HG02571 (cell line): Measurements from ENCODE around the gene PPP3CB.

Source experiments
- ATAC-seq: cut with Tn5 transposase; IDR thresholded peaks from one replicate; pipeline ENCODE4 v1.9.1; 2021; ENCODE audit warnings: mild to moderate bottlenecking, moderate library complexity; ENCODE audit not compliant: unreplicated experiment

Gene PPP3CB

GRCh38 chr10:73485320-73485719 lies 10.5 kb downstream of the PPP3CB start:
- no peak for ATAC-seq

GRCh38 chr10:73480158-73480557 lies 15.7 kb downstream of the PPP3CB start:
- ATAC-seq, result no peak

DNA sequence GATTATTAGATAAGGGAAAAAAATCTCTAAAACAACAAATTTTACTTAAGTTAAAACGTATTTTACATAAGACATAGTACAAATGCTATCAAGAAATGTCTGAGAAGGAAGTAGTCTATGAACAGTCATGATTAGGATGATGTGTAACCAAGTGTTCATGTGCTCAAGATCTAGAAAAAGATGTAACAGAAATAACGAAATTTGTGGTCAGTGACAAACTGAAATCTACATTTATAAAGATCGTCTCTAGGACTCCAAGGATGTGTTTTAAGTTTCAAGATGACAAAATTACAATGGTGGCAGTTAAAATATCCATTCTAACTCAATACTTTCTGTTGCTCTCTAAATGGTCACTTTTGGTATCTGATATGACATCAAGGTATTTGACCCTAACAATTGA lies 17.2 kb downstream of the PPP3CB start:
- no peak for ATAC-seq

GRCh38 chr10:73471226-73471625 lies 24.6 kb downstream of the PPP3CB start:
- ATAC-seq, result no peak

DNA sequence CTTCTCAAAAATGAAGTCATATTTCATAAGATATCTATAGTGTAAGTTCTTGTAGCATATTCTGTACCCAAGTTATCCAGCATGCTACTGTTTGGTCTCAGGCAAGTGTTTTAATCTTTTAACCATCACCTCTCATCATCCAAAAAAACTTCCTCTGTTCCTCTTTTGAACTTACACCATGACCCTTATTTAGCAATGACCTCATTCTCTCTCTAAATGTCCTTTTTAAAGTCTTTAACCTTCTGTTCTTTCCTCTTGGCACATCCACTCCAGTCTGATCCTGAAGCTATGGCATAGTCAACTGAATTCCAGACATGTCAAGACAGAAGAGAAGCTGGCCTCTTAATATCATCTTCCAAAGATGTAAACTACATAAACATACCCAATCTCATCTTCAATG lies 26.2 kb downstream of the PPP3CB start:
- no peak for ATAC-seq

DNA sequence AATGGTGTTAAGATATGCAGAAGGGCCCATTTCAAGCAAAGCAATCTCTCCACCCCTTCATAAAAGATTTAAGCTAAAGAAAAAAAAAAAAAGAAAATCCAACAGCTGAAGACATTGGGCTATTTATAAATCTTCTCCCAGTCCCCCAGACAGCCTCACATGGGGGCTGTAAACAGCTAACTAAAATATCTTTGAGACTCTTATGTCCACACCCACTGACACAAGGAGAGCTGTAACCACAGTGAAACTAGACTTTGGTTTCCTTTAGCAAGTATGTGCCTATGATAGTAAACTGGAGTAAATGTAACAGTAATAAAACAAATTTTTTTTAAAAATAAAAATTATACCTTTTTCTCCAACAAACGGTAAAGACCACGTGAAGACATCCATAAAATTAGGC lies 28.6 kb downstream of the PPP3CB start:
- ATAC-seq, result no peak

DNA sequence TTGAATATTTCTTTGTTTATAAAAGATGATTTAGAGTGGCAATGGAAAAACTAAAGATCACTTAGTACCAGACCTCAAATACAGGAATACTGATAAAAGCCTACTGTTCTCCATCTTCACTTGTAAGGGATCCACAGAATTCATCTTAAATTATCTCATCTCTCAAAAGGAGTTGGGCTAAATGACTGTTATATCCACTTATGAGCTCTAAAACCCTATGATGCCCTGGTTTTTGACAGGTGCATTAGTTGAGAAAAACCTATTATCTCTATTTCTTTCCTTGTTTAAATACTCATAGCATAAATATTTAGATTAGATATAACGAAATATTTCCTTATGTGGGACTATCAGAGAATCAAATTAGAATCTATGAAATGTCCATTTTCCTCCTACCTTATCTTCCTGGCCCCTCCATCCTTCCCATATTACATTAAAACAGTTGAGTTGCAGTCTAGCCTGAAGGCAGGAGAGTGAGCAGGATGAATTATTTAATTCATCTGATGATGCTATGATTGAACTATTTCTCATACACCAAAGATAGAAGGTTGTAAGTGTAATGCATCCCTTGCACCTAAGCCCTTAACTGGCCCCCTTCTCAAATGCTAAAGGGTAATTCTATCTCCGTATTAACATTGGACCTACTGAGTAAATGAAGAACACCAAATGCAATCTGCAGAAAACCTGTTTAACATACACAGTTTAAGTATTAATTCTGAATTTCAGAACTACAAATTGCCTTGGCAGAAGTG lies 29.7 kb downstream of the PPP3CB start:
- no peak for ATAC-seq

GRCh38 chr10:73460897-73461296 lies 34.9 kb downstream of the PPP3CB start:
- no peak for ATAC-seq

- no peak for ATAC-seq
Measured at GRCh38 chr10:73459683-73460314, 36.0 kb downstream of the PPP3CB start.

DNA sequence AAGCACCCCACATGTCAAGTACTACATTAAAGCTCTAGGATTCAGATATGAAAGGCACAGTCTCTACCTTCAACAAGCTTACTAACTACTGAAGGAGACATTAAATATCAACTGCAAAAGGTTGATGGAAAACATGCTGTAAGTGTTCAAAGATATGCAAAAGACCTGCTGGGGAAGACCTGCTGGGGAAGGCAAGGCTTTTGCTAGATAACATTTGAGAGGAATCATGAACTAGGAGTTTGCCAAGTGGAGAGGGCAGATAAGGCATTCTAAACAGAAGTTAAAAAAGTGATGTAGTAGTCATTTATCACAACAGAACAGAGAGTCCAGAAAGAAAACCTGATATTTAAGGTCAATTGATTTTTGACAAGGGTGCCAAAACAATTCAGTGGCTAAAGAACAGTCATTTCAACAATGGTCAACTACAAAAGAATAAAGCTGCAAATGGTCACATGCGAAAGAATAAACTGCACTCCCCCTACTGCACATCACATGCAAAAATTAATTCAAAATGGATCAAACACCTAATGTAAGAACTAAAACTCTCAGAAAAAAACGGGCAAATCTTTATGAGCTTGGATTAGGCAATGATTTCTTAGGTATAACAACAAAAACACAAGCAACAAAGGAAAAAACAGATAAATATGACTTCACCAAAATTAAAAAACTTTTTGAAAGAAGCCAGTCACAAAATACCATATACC lies 39.5 kb downstream of the PPP3CB start:
- no peak for ATAC-seq

GRCh38 chr10:73449113-73449512 lies 46.7 kb downstream of the PPP3CB start:
- ATAC-seq, result no peak

- ATAC-seq, result no peak
Measured at GRCh38 chr10:73448384-73448783, 47.4 kb downstream of the PPP3CB start.

DNA sequence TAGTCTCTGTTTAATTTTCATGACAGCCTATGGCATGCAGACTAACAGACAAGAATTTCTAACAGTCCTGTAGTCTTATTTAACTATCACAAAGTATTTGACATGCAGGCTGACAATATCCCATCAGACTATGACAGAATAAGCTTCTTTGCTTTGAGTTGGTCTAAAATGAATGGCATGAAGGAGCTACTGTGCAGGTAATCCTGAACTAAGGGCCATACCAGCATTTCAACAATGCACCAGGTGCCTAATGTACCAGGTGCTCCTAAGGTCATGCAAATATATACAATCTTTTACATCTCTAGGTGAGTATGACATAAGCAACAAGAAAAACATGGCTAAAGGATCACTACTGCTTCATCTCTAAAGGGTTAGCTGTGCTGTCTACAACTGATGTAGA lies 48.9 kb downstream of the PPP3CB start:
- ATAC-seq, result no peak

DNA sequence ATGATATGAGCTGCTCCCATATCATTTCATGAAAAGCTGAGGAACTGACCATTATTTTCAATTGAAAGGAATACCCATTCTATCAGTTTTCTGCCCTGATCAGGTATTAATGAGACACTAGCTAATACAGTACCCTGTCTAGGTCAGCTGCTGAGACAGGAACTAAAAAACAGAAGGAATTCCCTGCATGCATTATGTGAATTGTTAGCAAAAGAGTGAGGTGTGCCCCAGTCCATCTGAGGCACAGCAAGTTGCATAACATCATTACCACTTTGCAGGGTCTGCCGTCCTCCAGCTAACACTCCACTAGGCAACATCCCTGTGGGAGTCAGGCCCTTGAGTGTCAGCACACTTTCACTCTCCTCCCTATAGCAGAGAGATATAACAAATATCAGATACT lies 51.4 kb downstream of the PPP3CB start:
- ATAC-seq, result no peak

- no peak for ATAC-seq
Measured at GRCh38 chr10:73439605-73440312, 56.1 kb downstream of the PPP3CB start.

DNA sequence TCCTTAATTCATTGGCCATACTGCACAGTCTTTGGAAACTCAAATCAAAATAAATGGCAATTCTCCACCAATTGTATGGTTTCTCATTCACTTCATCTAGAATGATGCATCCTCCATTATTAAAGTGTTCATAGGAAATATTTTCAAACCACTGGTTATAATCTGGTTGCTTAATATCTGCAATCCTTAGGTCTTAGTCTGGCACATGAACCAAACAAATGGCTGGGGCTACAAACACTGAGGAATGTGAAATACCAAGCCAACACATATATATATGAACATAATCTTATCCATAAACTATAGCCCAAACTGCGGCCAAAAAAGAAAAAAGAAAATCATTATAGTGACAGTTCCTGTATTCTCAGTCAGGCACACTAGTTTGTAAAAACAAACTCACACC lies 56.8 kb downstream of the PPP3CB start:
- no peak for ATAC-seq

DNA sequence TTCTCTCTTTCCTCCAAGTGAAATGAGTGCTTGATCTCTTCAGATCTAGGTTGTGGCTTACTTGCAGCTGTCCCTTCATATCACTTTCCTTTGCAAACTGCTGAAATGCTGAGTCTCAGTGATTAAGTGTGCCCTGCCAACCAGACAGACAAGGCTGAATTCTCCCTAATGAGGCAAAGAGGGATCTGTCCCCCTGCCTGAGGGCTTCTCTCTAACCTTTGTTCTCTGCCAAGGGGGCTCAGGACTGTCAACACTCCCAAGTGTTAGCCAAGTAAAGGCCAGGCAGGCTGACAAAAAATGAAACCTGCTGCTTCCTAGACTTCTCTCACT lies 62.3 kb downstream of the PPP3CB start, which contains the start of gene MSS51:
Gene MSS51, minus strand, starts transcription at position 24 of the 330 bp plus-strand sequence. CDS start 5,277 bp downstream, outside the sequence.
- no peak for ATAC-seq

- no peak for ATAC-seq
Measured at GRCh38 chr10:73432646-73433537, 62.9 kb downstream of the PPP3CB start.

DNA sequence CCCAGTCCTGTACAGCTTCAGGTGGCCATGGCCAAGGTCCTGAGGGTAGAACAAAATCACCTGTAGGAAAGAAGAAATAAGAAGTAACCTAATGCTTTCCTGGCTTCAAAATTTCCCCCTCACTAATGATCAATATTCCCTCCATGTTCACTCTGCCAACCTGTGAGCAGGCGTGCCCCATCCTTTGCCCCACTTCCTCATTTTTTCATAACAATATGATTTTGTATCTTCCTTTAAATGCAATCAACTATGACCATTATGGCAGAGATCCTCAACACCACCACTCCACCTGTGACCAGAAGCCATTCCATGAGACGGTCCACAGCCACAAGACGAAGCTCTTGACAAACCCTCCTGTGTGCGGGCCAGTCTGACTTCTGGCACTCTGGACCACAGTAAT lies 69.5 kb downstream of the PPP3CB start:
- ATAC-seq, result no peak

- ATAC-seq, result no peak
Measured at GRCh38 chr10:73424478-73424877, 71.3 kb downstream of the PPP3CB start.
